ENCODE measurements around the gene IFT172.
"Not testable (repeated sequence)": the region's sequence is repeated elsewhere in the genome, so short reads cannot be mapped to it uniquely, and the experiment has no call there.

Gene IFT172

DNA sequence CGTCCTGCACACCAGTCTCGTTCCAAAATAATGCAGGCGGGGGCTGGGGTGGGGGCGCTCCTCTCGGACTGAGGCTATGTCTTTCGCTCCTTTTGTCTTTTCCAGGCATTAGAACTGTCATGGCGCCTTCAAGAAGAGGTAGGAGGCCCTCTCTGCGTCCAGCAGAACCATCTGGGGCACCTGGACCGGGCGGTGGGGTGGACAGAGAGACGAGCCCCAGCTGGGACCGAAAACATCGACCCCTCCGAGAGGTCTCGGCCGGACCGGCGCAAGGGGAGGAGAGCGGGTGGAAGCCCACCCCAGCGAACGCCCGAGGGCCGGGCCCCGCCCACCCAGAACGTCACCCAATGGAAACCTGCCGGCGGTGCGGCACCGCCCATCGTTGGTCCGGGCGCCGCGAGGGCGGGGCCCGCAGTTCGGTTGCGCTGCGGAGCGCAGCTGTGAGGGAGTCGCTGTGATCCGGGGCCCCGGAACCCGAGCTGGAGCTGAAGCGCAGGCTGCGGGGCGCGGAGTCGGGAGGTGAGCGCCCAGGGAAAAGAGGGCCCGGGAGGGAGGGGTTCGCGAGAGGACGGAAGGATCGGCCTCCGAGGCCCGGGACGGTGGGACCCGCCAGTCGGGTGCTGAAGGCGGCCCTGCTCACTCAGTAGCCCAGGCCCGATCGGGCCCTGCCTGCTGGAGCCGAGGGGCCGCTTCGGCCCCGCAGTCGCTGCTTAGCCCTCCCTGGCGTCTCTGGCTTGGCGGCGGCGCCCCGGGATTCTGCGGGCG, 61.1 kb downstream of the IFT172 start, which contains the start of gene NRBP1:
NRBP1 (plus strand) TSS at position 419 of the 765 bp plus-strand sequence. CDS start 4,643 bp downstream, outside the sequence.
- FAIRE-seq (peak; percentile 56), DNase-seq (ENCODE audit: low spot score) (peak; percentile 98)

DNA sequence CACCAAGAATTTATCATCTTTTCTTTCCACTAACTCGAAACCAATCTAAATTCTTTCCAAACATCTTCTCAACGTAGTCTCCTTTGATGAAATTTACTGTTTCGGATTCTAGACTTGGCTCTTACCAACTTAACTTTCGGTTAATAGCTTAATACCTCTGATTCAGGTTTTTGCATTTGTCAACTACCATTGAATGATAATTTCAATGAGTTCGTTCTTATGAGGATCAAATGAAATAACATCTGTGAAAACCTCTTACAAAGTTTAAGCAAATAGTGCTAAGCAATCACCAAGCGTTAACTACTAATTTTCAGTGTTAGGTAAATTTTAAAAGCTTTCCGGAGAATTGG, 61.7 kb downstream of the IFT172 start:
- no peak for DNase-seq (ENCODE audit: low spot score)
- no peak for FAIRE-seq

GRCh38 chr2:27425039-27425438, 64.5 kb downstream of the IFT172 start:
- not testable (repeated sequence) for DNase-seq (ENCODE audit: low spot score); FAIRE-seq

- DNase-seq (ENCODE audit: low spot score): no peak
- FAIRE-seq: no peak
Measured at GRCh38 chr2:27422958-27423357, 66.6 kb downstream of the IFT172 start.

DNA sequence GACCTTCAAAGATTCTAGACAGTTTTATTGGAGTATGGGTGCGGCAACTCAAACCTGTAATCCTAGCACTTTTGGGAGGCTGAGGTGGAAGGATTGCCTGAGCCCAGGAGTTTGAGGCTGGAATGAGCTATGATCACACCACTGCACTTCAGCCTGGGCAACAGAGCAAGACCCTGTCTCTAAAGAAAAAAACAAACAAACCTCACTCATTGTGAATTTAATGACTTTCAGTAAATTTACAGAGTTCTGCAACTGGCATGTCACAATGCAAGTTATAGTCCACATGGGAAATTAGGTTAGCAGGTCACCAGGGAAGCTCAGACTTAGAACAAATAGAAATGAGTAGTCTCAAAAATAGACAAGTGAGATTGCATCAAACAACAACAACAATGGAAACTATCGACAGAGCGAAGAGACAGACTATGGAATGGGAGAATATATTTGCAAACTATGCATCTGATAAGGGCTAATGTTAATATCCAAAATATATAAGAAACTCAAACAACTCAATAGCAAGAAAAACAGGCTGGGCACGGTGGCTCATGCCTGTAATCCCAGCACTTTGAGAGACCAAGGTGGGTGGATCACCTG, 67.8 kb downstream of the IFT172 start:
- DNase-seq (ENCODE audit: low spot score) (no peak), FAIRE-seq (no peak)

DNA sequence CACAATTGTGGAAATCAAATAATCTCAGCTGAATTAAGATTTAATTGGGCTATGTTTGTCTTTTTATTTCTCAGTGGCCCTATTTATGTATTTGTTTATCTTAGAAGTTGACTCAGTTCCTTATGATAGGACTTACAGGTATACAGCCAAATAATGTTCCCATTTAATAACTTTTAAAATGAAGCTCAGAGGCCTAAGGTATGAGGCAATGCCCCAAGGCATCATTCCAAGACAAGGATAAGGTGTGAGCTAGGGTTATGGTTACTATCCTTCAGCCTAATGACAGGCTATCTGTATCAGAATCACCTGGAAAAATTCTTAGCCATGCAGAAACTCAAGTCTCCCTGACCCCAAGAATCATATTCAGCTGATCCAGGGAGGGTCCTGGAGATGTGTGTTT, 68.5 kb downstream of the IFT172 start:
- FAIRE-seq (no peak), DNase-seq (ENCODE audit: low spot score) (no peak)

GRCh38 chr2:27416151-27416550, 73.4 kb downstream of the IFT172 start:
- FAIRE-seq (no peak), DNase-seq (ENCODE audit: low spot score) (no peak)

- no peak for FAIRE-seq
- no peak for DNase-seq (ENCODE audit: low spot score)
Measured at GRCh38 chr2:27412419-27413152, 77.0 kb downstream of the IFT172 start.

- peak; percentile 81 for FAIRE-seq
Measured at GRCh38 chr2:27409321-27410073, 80.0 kb downstream of the IFT172 start, which contains the start of gene PPM1G. PPM1G (minus strand) TSS chr2:27409591; CDS start chr2:27409422, 169 bp downstream.

GRCh38 chr2:27408601-27409320, 80.8 kb downstream of the IFT172 start:
- FAIRE-seq: no peak
- peak; percentile 54 for DNase-seq (ENCODE audit: low spot score)

More at GRCh38 chr2:27409321-27410073, 80.0 kb downstream of the IFT172 start, which contains the start of gene PPM1G:
- peak; percentile 99 for DNase-seq (ENCODE audit: low spot score)

- DNase-seq (ENCODE audit: low spot score) (peak; percentile 69), FAIRE-seq (no peak)
Measured at GRCh38 chr2:27407798-27408491, 81.6 kb downstream of the IFT172 start.

DNA sequence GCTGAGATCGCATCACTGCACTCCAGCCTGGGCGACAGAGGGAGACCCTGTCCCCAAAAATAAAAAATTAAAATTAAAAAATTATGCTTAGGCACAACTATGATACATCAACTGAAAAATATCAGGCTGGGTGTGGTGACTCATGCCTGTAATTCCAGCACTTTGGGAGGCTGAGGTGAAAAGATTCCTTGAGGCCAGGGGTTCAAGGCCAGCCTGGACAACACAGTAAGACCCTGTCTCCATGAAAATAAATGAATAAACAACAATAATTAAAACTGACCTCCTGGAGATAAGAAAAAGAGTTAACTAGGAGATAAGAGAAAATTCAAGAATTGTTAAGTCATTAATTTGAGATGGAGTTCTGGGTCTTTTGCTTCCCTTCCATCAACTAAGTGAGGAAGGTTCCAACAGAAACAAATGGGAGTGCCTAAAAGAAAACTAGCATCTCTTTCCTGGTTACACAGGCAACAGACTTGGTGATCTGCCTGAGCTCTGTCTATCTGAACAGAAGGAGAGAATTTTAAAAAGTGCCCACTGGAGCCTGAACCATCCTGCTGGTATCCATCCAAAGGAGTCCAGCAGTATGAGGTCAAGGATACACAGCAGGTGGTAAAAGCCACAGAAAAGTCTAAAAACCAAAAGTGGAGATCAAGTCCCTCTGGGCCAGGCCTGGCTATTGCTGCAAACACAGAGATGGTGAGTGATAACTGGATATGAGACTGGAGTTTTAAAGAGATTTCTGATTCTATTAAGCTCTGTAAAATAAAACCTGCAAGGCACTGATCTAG, 89.0 kb downstream of the IFT172 start:
- no peak for FAIRE-seq
- DNase-seq (ENCODE audit: low spot score): no peak

GRCh38 chr2:27398962-27399361, 90.6 kb downstream of the IFT172 start:
- FAIRE-seq (no peak), DNase-seq (ENCODE audit: low spot score) (no peak)
